ENCODE measurements around the gene ZFHX3. TPM values are rescaled to one million over a fixed set of nuclear protein-coding genes. Genes with fewer than 3 reads are reported as not detected.

ZFHX3 gene
- total and polyA plus RNA-seq, 3 donors from 2014 or later, result 3.3 to 19.9 (median 15.7) TPM

DNA sequence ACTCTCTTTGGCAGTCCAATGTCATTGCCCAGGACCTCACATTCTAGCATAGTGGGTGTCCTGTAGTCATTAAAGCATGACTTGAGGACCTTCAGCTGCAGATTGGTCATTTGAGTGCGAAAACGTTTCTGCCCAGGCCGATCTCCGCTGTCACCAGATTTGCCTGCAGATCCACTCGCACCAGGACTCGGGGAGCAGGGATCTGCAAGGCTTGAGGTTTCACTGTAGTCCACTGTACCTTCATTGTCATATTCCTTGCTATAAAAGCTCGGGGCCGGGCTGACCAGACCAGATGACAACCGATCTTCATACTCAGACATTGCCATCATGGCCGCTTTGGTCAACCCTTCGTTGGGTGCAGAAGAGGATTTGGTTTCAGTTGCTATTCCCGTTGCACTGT is 254.2 kb downstream of the ZFHX3 start:
- intact Hi-C loops (cut with DNase I; ENCODE audit: low total_unique reads), result no loop called here
- H3K36me3 ChIP-seq (ENCODE audit: low read depth, missing control alignments), result no peaks in the 10 kb centered on the region
- 93 to 96% methylated on average over 12 of the region's 12 CpGs for whole genome bisulfite sequencing, 2 donors

DNA sequence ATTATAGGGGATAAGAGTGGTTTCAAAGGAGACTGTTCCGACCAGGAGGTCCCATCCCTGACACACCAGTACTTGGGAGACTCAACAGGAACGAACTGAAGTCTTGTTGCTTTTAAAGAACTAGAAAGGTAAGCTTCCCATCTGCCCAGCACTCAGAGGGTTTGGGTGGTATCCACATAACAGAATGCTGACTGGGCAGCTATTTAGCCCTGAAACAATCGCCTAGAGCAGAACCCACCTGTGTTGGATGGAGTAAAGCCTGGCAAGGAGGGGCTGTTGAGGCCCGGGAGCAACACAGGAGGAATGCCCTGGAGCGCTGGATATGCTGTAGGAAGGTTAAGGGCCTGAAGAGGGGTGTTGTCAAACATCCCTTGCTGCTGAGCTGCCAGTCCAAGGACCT is 254.9 kb downstream of the ZFHX3 start:
- no peaks in the 10 kb centered on the region for H3K27me3 ChIP-seq
- no peaks in the 10 kb centered on the region for H3K36me3 ChIP-seq (ENCODE audit: low read depth, missing control alignments)
- peaks cover 3% of the 10 kb centered on the region for H3K4me1 ChIP-seq
- no peaks in the 10 kb centered on the region for H3K9me3 ChIP-seq
- H3K4me3 ChIP-seq, result no peak overlapping the region
- no peak for DNase-seq
- WGBS, 2 donors, result 98 to 100% methylated on average over 2 to 5 of the region's 5 CpGs
- TF ChIP-seq, protein P1, sequence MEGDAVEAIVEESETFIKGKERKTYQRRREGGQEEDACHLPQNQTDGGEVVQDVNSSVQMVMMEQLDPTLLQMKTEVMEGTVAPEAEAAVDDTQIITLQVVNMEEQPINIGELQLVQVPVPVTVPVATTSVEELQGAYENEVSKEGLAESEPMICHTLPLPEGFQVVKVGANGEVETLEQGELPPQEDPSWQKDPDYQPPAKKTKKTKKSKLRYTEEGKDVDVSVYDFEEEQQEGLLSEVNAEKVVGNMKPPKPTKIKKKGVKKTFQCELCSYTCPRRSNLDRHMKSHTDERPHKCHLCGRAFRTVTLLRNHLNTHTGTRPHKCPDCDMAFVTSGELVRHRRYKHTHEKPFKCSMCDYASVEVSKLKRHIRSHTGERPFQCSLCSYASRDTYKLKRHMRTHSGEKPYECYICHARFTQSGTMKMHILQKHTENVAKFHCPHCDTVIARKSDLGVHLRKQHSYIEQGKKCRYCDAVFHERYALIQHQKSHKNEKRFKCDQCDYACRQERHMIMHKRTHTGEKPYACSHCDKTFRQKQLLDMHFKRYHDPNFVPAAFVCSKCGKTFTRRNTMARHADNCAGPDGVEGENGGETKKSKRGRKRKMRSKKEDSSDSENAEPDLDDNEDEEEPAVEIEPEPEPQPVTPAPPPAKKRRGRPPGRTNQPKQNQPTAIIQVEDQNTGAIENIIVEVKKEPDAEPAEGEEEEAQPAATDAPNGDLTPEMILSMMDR (IDR thresholded peaks at IDR 0.05), result no peak
- TF ChIP-seq POLR2A (IDR thresholded peaks at IDR 0.05), result no peak
- intact Hi-C loops (cut with DNase I; ENCODE audit: low total_unique reads), result no loop called here
- no peak overlapping the region for H3K27ac ChIP-seq

More for the DNA sequence above, 254.2 kb downstream of the ZFHX3 start:
- DNase-seq, result no peak
- Histone ChIP-seq H3K27ac (no peak overlapping the region), H3K27me3 (no peaks in the 10 kb centered on the region), H3K9me3 (no peaks in the 10 kb centered on the region), H3K4me3 (no peak overlapping the region), H3K4me1 (no peaks in the 10 kb centered on the region)
- TF ChIP-seq POLR2A (IDR thresholded peaks at IDR 0.05), result no peak
- TF ChIP-seq, protein P1 (IDR thresholded peaks at IDR 0.05), result no peak

DNA sequence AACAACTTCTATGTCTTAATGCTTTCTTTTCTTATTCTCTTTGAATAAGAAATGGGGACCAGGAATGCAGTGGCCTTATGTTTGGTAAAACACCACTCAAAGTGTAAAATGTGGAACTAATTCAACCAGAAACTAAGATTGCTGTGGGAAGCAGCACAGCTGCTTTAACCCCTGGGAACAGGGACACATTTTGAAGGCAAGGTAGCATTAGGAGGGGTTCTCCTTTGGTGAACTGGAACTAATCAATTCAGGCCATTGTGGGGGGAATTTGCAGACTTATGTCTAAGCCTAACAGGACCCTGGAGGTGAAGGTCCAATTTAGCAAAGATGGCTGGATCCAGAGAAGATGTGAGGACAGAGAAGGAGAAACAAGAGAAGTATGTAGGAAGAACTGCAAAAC is 256.1 kb downstream of the ZFHX3 start:
- Histone ChIP-seq H3K4me1 (peaks cover 4% of the 10 kb centered on the region), H3K27me3 (no peaks in the 10 kb centered on the region), H3K4me3 (no peak overlapping the region), H3K36me3 (ENCODE audit: low read depth, missing control alignments) (no peaks in the 10 kb centered on the region), H3K27ac (no peak overlapping the region), H3K9me3 (no peaks in the 10 kb centered on the region)
- DNase-seq, result no peak
- intact Hi-C loops (cut with DNase I; ENCODE audit: low total_unique reads), result no loop called here
- TF ChIP-seq POLR2A (IDR thresholded peaks at IDR 0.05), result no peak
- TF ChIP-seq, protein P1 (IDR thresholded peaks at IDR 0.05), result no peak

DNA sequence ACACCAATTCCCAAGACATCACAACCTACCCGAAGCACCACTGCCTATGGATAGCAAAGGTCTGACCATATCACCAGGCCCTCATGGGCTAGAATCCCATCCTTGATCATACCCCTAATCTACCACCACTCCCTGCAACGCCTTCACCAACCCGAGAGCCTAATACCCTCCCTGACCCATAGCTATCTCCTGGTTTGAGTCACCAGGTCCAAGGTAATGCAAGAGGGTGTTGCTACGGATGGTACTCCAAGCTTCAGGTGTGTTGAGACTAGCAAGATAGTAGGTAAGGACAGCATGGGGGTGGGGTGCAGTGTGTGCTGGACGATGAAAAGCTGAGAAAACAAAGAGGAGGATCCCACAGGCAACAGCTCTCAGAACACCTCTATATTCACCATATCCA is 258.0 kb downstream of the ZFHX3 start:
- no peak for DNase-seq
- Histone ChIP-seq H3K36me3 (ENCODE audit: low read depth, missing control alignments) (no peaks in the 10 kb centered on the region), H3K27ac (no peak overlapping the region), H3K4me3 (no peak overlapping the region), H3K9me3 (no peaks in the 10 kb centered on the region), H3K27me3 (no peaks in the 10 kb centered on the region), H3K4me1 (peaks cover 14% of the 10 kb centered on the region)
- no peak for TF ChIP-seq POLR2A (IDR thresholded peaks at IDR 0.05)
- TF ChIP-seq, protein P1 (IDR thresholded peaks at IDR 0.05), result no peak
- WGBS, 2 donors, result 95 to 99% methylated on average over 5 of the region's 5 CpGs
- intact Hi-C loops (cut with DNase I; ENCODE audit: low total_unique reads), result no loop called here

DNA sequence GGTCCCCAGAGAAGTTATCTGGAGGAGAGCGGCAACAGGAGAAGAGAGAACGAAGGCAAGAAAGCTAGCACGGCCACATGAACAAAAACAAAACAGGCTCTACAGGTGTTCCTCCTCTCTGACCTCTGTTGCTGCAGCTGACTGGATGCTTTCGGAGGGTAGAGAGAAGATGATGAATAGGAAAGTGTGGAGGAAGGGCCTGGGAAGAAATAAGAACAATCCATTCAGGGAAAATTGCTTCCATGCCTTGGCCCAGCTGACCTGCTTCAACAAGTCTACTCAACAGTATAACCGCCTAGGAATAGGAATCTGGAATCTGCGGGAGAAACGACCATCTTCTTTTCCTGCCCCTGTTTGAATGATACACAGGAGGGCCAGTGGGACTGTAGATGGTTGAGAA is 258.5 kb downstream of the ZFHX3 start:
- no peak for DNase-seq
- Histone ChIP-seq H3K36me3 (ENCODE audit: low read depth, missing control alignments) (no peaks in the 10 kb centered on the region), H3K27ac (no peak overlapping the region), H3K4me3 (no peak overlapping the region), H3K4me1 (peaks cover 14% of the 10 kb centered on the region), H3K27me3 (no peaks in the 10 kb centered on the region), H3K9me3 (no peaks in the 10 kb centered on the region)
- 93 to 97% methylated on average over 7 of the region's 7 CpGs for WGBS, 2 donors
- TF ChIP-seq POLR2A (IDR thresholded peaks at IDR 0.05), result no peak
- TF ChIP-seq, protein P1 (IDR thresholded peaks at IDR 0.05), result no peak
- intact Hi-C loops (cut with DNase I; ENCODE audit: low total_unique reads), result no loop called here

Data from testis (tissue), 3 donors.